HG03159 (cell line): ENCODE results near the gene UBE2Q2.
"Not testable (repeated sequence)": the region's sequence is repeated elsewhere in the genome, so short reads cannot be mapped to it uniquely, and the experiment has no call there.

Source experiments
- ATAC-seq: cut with Tn5 transposase; IDR thresholded peaks from one replicate; pipeline ENCODE4 v1.9.1; 2021; ENCODE audit warnings: mild to moderate bottlenecking, moderate library complexity; ENCODE audit not compliant: unreplicated experiment

Gene UBE2Q2

DNA sequence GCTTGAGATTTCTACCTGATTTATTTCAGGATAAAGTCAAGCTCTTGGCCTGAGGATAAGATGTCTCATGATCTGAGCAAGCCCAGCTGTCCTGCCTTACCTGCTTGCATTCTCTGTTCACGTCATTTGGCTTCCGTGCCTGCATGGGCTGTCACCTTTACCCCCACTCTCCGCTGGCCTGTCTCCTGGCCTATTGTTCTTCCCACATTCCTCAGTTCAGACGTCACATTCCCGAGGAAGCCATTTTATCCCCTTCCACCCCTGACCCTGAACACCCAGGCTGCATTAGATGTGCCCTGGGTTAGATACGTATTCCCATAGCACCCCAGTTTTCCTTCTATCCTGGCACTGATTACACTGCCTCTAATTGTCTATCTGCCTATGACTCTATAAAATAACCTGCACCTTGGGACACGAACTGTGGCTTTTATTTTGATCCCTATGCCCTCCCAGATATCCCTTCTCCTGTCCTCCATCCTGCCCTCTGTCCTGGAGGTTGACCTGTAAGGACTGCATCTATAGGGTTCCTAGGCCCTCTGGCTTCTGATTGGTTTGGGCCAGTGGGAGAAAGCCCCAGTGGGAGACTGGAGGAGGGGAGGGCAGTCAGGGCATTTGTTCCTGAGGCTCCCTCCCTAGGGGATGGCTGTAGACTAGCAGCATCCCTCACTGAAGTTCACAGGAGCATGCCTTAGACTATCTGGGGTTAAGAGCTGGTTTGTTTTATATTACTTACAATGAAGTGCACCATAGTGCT lies 19.2 kb upstream of the UBE2Q2 start:
- ATAC-seq = no peak

DNA sequence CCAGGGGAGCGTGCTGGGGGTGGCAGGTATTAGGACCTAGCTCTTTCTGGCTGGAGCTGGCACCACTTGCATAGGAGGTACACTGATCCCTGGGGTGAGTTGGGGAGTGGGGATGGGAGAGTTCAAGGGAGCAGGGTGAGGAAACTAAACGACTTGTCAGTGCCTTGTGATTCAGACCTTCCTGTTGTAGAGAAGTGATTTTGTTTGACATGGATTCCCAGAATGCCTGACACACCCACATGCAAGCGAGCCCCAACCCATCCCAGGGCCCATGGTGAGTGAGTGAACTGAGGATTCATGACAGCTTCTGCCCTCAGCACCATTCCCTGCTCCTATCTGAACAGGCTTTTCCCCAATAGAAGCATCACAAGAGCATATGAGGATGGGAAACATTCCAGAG lies 15.6 kb upstream of the UBE2Q2 start:
- no peak for ATAC-seq

DNA sequence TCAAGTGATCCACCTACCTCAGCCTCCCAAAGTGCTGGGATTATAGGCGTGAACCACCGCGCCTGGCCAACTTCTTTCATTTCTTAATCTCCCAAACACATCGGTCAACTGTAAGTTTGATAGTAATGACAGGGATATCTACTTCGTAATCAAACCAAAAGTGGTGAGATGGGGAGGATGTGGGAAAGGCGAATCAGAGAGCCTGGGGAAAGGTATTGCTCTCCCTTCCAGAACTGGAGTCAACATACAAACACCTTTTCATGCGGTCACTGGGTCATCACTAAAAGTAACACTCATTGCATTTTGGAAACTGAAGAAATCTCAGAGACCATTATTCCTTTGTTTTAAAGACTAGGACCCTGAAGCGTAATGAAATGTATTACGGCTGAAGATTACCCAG lies 14.8 kb upstream of the UBE2Q2 start:
- ATAC-seq = no peak

DNA sequence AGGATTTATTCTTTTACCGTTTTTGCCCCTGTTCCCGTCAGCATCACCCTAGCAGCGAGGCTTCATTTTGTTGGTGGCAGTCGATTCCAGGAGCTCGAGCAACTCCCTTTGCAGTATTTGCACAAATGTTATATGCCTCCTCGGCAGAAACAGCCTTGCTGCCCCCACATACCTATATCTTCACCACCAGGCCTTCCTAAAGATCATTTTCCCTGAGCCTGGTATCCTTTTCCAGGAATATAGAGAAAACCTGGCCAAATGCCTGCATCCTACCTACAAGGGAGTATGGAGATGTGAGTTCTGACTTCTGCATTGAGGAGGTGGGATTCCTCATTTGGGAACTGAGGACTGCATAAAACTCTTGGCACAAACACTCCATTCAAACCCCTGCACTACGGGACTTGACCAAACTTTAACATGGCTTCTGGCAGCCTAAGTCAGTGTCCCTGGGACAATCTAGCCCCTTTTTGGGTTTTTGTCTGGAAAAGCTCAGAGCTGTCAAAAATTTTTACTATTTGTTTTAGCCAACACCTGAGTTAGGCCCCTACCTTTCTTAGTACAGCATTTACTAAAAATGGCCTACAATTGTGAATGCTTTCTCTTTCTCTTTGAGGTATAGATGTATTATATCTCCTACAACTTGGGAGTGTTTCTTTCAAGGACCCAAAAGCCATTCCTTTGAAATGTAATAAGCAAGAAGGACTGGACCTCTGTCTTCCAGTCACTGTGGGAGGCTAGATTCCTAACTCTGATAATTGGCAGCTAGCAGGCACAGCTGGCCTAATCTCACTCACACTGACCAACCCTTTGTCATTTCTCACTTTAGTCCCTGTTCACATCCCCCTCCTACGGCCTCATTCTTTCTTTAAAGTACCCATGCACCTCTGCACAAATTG lies 12.1 kb upstream of the UBE2Q2 start:
- no peak for ATAC-seq

DNA sequence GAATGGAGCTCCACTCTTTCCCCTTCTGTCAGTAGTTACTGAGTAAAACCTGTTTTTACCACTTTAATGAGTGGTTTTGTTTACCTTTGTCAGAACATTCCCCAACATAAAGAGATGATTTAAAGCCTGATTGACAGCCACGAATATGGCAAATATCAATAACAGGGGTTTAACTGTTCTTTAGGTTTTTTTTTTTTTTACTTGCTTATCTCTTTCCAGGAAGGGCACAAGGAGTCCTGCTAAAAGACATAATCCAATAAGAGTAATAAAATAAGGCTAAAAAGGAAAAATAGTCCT lies 11.5 kb upstream of the UBE2Q2 start:
- no peak for ATAC-seq

DNA sequence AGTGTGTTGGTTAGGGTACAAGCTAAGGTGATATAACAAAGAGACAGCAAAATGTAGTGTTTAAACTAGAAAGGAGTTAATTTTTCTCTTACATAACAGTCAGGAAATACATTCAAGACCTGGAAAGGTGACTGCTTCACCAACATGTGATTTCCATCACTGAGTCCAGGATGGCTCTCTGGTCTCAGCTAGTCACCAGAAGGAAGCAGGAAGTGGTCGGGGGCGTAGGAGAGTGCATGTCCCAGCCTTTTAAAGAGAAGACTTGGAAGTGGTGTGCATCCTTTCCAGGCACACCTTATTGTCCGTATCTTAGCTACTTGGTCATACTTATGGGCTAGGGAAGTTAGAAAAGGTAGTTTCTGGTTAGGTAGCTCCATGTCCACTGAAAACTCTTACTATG lies 11.1 kb upstream of the UBE2Q2 start:
- ATAC-seq = no peak

DNA sequence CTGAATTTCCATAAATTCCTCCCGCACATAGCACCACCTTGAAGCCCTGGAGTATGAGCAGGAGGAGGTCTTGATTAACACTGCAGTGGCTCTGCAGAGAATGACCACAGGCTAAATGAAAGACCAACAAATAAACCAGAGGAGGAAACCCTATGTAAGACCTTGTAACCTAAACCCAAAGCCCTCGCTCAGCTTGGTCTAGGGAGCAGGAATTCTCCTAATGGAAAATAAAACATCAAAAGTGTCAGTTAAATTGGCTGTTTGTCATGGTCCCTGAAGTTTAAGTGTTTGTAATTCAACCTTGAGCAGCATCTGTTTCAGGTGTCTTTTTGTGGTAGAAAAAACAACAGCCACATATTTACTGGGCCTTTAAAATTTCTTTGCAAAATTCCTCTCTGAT lies 9.2 kb upstream of the UBE2Q2 start:
- ATAC-seq = no peak

DNA sequence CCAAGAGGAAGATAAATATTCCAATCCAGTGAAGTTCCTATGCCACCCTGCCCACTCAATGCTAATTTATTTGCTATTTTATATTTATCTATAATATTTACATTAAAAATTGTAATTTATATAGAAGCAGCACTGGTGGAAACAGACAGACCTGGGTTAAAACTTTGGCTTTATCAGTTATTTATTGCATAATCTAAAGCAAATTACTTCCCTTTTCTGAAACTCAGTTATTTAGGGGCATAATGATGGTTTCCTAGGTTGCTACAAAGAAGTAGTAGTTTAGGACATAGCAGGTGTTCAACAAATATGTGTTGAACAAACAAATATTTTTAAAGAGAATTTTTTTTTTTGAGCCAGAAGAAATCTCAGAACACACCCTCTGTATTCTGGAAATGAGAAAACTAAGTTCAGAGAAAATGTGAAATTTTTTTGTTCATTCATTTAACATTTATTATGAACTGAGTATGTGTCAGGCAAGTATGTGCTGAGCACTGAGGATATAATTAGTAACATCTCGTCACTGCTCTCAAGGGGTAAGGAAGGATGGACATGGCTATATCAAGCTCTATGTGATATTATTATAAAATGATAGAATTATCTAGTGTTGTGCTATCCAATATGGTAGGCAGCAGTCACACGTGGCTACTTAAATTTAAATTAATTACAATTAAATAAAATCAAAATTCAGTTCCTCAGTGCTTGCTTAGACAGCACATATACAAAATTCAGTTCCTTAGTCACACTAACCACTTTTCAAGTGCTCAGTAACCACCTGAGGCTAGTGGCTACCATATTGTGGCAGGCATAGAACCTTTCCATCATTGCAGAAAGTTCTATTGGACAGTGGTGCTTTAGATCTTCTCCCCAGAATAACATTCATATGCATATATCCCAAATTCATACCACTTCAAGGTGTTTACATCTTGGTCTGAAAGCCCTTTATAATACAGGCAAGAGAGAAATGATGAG lies 7.0 kb upstream of the UBE2Q2 start:
- ATAC-seq = no peak

DNA sequence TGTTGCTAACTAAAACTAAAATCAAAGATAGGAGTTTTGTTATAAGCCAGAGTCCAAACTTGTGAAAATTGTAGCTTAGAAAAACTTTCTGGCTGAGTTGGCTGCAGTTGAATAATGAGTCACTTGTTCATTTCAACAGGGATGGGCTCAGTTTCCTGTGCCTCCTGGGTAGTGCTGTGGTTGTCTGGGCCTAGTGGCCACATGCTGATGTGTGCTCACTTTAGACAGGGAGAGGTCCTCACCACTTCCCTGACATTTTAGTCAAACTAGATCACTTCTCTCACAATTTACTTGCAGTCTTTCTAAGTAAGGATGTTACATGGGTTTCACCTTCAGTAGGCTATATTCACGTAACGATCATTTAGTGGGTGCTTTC lies 6.3 kb upstream of the UBE2Q2 start:
- ATAC-seq = peak; percentile 72

DNA sequence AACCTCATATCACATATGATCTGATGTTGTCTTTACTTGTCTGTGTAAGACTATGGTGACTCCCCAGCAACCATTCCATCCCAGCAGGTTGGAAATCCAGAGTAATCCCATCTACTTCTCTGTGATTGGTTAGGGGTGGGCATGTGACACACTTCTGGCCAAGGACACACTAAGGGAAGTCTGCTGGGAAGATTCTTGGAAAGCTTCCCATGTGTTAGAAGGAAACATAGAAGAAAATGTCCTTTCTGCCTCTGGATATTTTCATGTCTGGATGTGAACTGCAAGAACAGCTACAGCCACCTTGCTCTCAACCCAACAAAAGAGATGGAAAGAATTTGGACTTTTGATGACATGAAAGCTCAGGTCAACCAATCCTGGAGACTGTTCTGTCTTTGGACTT lies 2.6 kb upstream of the UBE2Q2 start:
- ATAC-seq = no peak

DNA sequence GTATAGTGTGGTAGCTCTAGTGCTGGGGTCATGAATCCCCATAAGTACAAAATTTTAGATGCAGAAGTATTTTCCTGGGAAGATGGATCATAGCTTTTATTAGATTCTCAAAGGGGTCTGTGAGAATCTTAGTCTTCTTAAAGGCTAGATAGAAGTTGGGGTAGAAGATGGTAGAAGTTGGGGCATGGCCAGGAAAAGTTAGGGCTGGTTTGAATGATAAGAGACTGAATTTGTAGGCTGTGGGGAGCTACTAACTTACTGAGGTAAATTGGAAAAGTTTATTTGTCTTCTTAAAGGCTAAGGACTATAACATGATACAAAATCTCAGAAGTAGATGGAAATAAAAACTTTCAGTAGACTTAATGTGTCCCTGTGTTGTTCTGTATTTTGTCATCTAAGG lies 1.6 kb upstream of the UBE2Q2 start:
- ATAC-seq = no peak

DNA sequence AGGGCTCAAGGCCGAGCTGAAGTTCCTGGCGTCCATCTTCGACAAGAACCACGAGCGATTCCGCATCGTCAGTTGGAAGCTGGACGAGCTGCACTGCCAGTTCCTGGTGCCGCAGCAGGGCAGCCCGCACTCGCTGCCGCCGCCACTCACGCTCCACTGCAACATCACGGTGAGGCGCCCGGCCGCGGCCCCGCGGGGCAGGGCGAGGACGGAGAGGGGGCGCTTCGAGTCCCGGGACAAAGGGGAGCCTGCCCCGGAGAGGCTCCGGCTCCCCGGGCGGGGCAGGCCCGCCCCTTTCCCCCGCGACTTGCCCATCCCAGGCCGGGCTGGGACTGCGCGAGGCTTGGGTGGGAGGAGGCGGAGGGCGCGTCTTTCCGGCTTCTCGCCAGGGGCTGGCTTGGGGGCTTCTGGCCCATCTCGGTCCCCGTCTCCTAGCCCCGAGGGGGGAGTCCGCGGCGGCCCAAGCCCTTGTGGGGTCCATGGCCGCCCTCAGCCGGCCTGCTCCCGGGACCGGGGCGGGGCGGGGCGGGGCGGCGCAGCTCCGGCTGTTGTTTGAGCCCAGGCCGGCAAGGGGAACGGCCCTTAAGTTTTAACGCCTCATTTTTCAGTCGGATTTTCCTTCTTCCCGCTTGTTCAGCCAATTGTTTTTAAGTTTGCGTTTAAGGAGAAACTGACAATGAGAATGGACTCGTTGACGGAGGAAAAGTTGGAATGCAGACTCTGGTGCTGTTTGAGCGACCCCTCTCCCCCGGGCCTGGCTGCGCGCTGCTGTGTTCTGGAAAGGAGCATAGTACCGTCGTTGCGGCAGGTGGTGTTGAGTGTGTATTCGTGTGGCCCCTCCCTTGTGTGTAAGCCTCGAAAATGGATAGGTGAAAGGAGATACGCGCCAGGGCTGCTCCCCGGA lies 683 bp downstream of the UBE2Q2 start:
- peak; percentile 44 for ATAC-seq

DNA sequence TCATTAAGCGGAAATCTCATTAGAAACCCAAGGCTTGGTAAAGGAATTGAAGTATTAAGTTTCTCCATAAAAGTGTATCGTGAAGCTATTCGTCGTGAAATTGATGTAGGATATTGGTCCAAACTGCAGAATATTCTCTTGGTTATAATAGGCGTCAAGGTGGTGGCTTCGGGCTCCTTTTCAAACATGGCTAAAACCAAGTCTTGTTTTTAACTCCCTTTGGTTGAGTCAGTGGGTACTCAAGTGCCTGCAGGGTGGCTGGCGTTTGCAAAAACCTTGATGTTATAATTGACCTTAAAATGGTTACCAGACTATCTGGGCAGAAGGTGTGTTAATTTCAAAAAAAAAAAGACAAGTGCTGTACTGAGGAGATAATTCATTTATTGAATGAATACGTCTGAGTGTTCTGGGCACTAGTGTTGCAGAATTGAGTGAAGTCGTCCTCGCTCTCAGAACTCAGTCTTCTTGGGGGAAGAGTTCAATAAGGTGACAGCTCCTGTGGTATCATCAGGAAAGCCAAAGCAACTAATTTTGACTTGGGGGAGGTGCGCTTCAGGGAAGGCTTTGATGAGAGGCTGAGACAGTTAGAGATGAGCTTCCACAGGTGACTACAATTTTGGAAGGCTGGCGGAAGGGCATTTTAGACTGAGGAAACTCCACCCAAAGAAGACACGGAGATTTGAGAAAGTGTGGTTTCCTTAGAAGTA lies 1.5 kb downstream of the UBE2Q2 start:
- no peak for ATAC-seq

DNA sequence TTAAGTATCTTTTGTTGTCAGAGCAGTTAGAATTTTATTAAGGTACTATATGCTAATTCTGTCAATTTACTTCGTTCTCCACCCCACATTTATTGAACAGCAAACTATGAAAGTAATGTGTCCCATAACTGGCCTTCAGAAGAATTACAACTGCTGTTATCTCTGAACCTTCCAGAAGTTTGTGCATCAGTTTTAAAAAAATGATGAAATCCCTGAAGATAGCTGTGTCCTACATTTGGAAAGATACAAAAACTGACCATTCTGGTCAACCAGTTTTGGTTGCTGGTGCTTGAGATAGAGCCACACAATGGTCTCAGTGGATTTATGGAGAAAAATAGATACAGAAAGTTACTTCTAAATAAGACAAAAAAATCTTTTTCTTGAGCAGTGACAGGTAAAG lies 5.9 kb downstream of the UBE2Q2 start:
- no peak for ATAC-seq

DNA sequence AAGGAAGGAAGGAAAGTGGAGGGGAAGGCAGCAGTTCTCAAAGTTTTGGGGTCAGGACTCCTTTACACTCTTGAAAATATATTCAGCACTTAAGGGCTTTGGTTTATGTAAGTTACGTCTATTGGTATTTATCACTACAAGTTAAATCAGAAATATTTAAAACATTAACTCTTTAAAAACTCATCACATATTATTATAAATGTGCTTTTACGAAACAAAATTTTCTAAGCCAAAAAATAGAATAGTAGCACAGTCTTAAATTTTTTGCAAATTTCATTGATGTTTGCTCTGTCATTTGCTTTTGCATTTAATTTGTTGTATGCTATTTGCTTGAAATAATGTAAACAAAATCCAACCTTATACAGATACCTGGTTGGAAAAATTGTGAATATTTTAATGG lies 7.5 kb downstream of the UBE2Q2 start:
- no peak for ATAC-seq

DNA sequence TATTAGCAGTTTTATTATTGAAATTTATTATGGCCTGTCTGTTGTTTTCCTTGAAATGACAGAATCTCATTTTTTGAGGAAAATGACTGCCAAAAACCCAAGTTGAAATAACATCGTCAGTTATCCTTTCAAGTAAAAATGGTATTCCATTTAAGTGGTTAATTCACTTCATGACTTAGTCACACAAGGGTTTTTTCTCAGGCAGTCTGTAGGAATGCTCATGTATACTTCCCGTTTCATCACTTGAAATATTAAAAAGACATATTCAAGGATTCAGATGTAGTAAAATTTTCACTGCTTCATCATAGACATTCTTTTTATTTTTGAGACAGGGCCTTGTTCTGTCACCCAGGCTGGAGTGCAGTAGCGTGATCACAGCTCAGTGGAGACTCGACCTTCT lies 8.3 kb downstream of the UBE2Q2 start:
- not testable (repeated sequence) for ATAC-seq

DNA sequence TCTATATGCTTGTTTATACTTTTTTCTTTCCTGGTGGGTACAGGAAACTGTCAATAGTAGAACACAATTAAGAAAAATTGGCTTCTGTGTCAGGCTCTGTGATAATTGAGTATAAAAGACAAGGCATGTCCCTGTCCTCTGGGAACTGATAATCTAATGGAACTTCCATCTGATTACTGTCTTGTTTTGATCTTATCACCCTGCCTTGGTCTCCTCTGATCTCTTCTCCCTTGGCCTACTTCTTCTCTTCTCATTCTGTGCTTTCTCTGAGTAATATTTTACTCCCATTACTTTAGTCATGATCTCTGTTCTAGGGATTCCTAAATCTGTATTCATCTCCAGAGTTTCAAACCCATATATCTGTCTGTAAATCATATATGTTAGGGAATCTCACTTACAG lies 14.6 kb downstream of the UBE2Q2 start:
- ATAC-seq = no peak

DNA sequence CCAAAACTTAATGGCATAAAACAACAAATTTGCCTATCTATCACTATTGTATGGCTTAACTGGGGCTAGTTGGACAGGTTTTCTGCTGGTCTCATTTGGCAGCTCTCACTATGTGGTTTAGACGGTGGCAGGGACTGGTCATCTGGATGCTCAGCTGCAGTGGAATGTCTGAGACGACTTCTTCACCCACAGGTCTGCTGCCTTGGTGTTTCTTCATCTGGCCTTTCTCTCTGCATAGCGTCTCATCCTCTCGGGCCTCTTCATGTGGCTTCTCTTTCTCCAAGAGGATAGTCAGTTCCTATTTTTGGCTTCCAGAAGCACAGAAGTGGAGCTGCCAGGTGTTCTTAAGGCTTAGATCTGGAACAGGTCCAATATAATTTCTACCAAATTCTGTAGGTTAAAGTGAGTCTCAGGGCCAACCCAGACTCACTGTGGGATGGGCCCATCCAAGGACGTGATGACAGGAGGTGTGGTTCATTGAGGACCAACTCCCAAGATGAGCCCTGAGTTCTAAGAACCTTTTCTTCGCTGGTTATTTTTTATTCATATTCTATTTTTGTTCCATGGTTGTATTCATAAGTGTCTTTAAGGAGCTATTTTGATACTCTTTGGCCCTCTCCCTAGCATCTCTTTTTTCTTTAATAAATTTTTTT lies 18.6 kb downstream of the UBE2Q2 start:
- no peak for ATAC-seq

DNA sequence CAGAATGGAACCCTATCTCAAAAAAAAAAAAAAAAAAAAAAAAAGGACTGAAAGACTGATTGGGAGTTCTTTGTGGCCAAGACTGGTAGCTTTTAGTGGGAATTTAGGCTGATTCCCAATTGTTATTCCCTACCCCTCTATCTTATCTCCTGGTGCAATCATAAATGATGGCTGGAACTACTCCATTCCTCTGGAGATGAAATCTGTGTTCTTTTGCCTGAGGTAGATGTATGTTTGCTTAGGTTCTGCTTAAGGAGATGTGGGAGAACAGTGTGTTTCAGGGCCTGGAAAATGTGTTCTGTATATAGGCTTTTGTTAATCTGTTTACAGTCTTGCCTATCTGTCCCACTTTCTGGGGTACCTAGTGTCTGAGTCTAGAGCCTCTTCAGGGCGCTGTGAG lies 19.5 kb downstream of the UBE2Q2 start:
- ATAC-seq = no peak
